Measurements from ENCODE around the gene STEAP1B. TPM values are rescaled to one million over a fixed set of nuclear protein-coding genes. Genes with fewer than 3 reads are reported as not detected.
A peak's percentile ranks its signal among the peaks of the same experiment; 100 is the strongest.

The STEAP1B gene
- polyA plus RNA-seq, 3 donors, result 0.16 TPM; not detected in 2

DNA sequence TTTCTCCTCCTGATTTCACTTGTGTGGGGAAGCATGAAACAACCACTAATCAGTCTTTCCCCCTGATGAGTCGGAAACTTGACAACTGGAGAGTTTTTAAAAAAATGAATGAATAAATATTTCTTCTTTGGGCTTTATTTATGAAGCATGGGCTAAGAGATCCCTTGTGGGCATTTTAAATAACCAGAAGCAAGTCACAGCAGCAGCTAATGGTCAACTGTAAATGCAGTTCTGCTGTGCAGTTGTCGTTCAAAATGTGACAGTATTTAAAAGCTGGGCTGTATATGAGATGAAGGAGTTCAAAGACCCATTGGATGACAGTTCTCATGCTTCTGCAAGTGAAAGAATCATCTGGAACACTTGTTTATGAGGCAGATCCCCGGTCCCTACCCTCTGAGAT, 54.1 kb downstream of the STEAP1B start:
- Mint-ChIP-seq H3K27ac (no peak overlapping the region), H3K36me3 (no peaks in the 10 kb centered on the region), H3K4me1 (peaks cover 18% of the 10 kb centered on the region), H3K27me3 (ENCODE audit: low read depth in 3 of 3) (peaks cover 7 to 26% (median 16%) of the 10 kb centered on the region in 3 donors), H3K4me3 (no peak overlapping the region), H3K9me3 (peaks cover 0 to 3% (median 0%) of the 10 kb centered on the region in 7 donors)
- Histone ChIP-seq H3K36me3 (replicated peaks in 1 of 2; ENCODE audit: control insufficient read depth in 1 of 2, insufficient read depth in 2 of 2, low read length in 2 of 2) (no peaks in the 10 kb centered on the region), H3K4me1 (ENCODE audit: control insufficient read depth in 1 of 2, insufficient read depth in 2 of 2, low read length in 2 of 2) (peaks cover 0 to 2% of the 10 kb centered on the region in 2 donors), H3K27me3 (ENCODE audit: control insufficient read depth in 2 of 2, insufficient read depth in 2 of 2, low read length in 2 of 2) (peaks cover 0 to 9% of the 10 kb centered on the region in 2 donors), H2AFZ (ENCODE audit: insufficient read depth, low read depth, low read length, poor library complexity, severe bottlenecking) (no peak overlapping the region), H3K9me3 (replicated peaks in 1 of 2; ENCODE audit: control insufficient read depth in 1 of 2, insufficient read depth in 1 of 2, low read length in 2 of 2) (peaks cover 0 to 5% of the 10 kb centered on the region in 2 donors), H3K9ac (ENCODE audit: insufficient read depth, low read length, poor library complexity, severe bottlenecking) (no peak overlapping the region), H3K4me2 (replicated peaks; ENCODE audit: extremely low read depth, low read length, poor library complexity, severe bottlenecking) (no peak overlapping the region), H3K4me3 (replicated peaks in 1 of 3; ENCODE audit: low read depth in 2 of 3, low read length in 3 of 3) (no peak overlapping the region), H4K20me1 (ENCODE audit: insufficient read depth, low read length) (no peaks in the 10 kb centered on the region), H3K79me2 (ENCODE audit: insufficient read depth, low read length) (no peaks in the 10 kb centered on the region), H3K27ac (ENCODE audit: low read depth in 1 of 2, low read length in 2 of 2) (no peak overlapping the region)
- no peak for DNase-seq
- TF ChIP-seq CTCF (IDR thresholded peaks at IDR 0.05), result no peak
- intact Hi-C loops (cut with micrococcal nuclease), result no loop called here
- 52% methylated on average over 2 of the region's 3 CpGs for WGBS (ENCODE audit: insufficient coverage)

DNA sequence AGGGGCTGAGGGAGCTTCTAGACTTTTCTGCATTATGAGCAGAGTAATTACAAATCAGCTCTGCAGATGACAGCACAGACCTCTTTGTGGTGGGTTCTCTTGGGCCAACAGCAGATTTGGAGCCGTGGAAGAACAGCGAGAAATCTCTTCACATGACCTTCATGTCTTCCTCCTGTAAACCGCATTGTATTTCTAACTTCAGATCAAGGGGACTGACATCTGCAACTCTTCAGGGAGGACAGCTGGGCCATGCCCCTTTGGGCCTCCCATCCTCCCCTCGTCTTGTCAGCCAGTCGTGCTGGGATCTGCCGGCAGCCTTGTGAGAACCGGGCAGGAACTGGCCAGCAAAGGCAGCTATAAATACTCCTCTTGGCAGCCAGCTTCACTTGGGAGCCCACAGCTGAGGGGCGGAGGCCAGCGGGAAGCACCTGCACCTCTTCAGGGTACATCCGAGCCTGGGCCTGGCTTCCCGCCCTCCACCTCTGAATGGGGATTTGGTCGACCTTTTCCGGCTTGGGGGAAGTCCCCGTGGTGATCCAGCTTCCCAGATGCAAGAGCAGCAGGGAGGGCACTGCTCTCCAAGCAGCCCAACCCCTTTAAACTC, 54.7 kb downstream of the STEAP1B start:
- 0% methylated on average over 8 of the region's 14 CpGs for whole genome bisulfite sequencing (ENCODE audit: insufficient coverage)
- peaks cover 18% of the 10 kb centered on the region for H3K4me1 Mint-ChIP-seq
- H3K4me3 ChIP-seq (replicated peaks in 1 of 3; ENCODE audit: low read depth in 2 of 3, low read length in 3 of 3), result no peak overlapping the region
- H3K9me3 Mint-ChIP-seq, result peaks cover 0 to 3% (median 0%) of the 10 kb centered on the region in 7 donors
- H2AFZ ChIP-seq (ENCODE audit: insufficient read depth, low read depth, low read length, poor library complexity, severe bottlenecking), result no peak overlapping the region
- peaks cover 0 to 5% of the 10 kb centered on the region in 2 donors for H3K9me3 ChIP-seq (replicated peaks in 1 of 2; ENCODE audit: control insufficient read depth in 1 of 2, insufficient read depth in 1 of 2, low read length in 2 of 2)
- intact Hi-C loops (cut with micrococcal nuclease), result no loop called here
- TF ChIP-seq CTCF (IDR thresholded peaks at IDR 0.05), result no peak
- peaks cover 7 to 23% (median 16%) of the 10 kb centered on the region in 3 donors for H3K27me3 Mint-ChIP-seq (ENCODE audit: low read depth in 3 of 3)
- no peaks in the 10 kb centered on the region for H3K36me3 Mint-ChIP-seq
- peaks cover 0 to 2% of the 10 kb centered on the region in 2 donors for H3K4me1 ChIP-seq (ENCODE audit: control insufficient read depth in 1 of 2, insufficient read depth in 2 of 2, low read length in 2 of 2)
- peaks cover 0 to 9% of the 10 kb centered on the region in 2 donors for H3K27me3 ChIP-seq (ENCODE audit: control insufficient read depth in 2 of 2, insufficient read depth in 2 of 2, low read length in 2 of 2)
- H3K36me3 ChIP-seq (replicated peaks in 1 of 2; ENCODE audit: control insufficient read depth in 1 of 2, insufficient read depth in 2 of 2, low read length in 2 of 2), result no peaks in the 10 kb centered on the region
- no peaks in the 10 kb centered on the region for H3K79me2 ChIP-seq (ENCODE audit: insufficient read depth, low read length)
- H3K27ac ChIP-seq (ENCODE audit: low read depth in 1 of 2, low read length in 2 of 2), result no peak overlapping the region
- no peak overlapping the region for H3K9ac ChIP-seq (ENCODE audit: insufficient read depth, low read length, poor library complexity, severe bottlenecking)
- no peaks in the 10 kb centered on the region for H4K20me1 ChIP-seq (ENCODE audit: insufficient read depth, low read length)
- H3K27ac Mint-ChIP-seq, result peak overlapping the region in 1 of 7 donors; percentile 59
- DNase-seq, result no peak
- peak overlapping the region in 1 of 2 donors; percentile 56 for H3K4me3 Mint-ChIP-seq
- no peak overlapping the region for H3K4me2 ChIP-seq (replicated peaks; ENCODE audit: extremely low read depth, low read length, poor library complexity, severe bottlenecking)
